Coronary artery (tissue), 2 donors: ENCODE data around the gene MBD3L3.
A peak's percentile ranks its signal among the peaks of the same experiment; 100 is the strongest.
"Not testable (repeated sequence)": the region's sequence is repeated elsewhere in the genome, so short reads cannot be mapped to it uniquely, and the experiment has no call there.

Experiments
- DNase-seq: peaks from one replicate; pipeline ENCODE4 v3.0.0-alpha.2; 2017; ENCODE audit warnings: low spot score
- H3K27ac ChIP-seq, 2 donors: fragments of 200-600 bp; sonication (generic); one replicate each; pipeline ENCODE4 v1.5.1; 2016 to 2019
- H3K4me3 ChIP-seq: fragments of 200-600 bp; sonication (generic); 2 replicates; pipeline ENCODE4 v1.5.1; 2016; ENCODE audit warnings: mild to moderate bottlenecking, moderate library complexity
- TF ChIP-seq, protein P1 (sequence below): fragments of 200-600 bp; sonication (generic); IDR thresholded peaks from one replicate; pipeline ENCODE4 v1.5.1; 2019; ENCODE audit warnings: antibody characterized with exemption

MBD3L3 gene

DNA sequence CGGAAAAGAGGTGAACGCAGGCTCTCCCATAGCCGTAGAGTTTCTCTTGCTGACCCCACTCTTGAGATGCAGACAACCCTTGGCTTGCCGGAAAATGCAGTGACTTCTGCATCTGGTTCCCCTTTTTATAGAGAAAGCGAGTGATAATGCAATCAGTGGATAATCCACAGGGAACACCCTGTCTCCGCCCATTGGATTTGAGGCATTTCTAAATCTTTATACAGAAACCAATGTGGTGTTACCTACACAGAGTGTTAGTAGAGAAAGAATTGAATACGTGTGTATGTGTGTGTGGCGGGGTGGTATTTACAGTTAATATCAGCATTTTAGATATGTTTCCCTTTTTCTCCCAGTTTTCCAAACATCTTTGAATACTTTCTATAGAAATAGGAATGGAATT is at the start of gene MBD3L3:
Gene MBD3L3 (minus strand): TSS at position 101 of the 400 bp plus-strand sequence. CDS start 71 bp downstream, at position 30.
- H3K4me3 ChIP-seq, DNase-seq, H3K27ac ChIP-seq: not testable (repeated sequence)

DNA sequence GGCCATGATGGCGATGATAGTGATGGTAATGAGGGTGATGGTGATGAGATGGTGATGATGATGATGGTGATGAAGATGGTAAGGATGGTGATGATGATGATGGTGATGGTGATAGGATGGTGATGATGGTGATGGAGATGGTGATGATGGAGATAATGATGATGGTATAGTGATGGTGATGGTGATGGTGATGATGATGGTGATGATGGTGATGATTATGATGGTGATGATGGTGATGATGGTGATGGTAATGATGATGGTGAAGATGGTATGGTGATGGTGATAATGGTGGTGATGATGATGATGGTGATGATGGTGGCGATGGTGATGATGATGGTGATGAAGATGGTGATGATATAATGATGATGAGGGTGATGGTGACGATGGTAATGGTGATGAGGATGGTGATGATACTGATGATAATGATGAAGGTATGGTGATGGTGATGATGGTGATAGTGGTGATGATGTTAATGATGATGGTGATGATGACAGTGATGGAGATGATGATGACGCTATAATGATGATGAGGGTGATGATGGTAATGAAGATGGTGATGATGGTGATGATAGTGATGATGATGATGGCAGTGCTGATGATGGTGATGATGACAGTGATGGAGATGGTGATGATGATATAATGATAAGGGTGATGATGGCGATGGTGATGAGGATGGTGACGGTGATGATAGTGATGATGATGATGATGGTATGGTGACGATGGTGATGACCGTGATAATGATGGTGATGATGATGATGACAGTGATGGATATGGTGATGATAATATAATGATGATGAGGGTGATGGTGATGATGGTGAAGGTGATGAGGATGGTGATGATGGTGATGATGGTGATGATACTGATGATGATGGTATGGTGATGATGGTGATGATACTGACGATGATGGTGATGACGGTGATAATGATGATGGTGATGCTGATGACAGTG is 48.5 kb upstream of the MBD3L3 start:
- no peak for DNase-seq
- no peak overlapping the region for H3K27ac ChIP-seq
- TF ChIP-seq, protein P1, sequence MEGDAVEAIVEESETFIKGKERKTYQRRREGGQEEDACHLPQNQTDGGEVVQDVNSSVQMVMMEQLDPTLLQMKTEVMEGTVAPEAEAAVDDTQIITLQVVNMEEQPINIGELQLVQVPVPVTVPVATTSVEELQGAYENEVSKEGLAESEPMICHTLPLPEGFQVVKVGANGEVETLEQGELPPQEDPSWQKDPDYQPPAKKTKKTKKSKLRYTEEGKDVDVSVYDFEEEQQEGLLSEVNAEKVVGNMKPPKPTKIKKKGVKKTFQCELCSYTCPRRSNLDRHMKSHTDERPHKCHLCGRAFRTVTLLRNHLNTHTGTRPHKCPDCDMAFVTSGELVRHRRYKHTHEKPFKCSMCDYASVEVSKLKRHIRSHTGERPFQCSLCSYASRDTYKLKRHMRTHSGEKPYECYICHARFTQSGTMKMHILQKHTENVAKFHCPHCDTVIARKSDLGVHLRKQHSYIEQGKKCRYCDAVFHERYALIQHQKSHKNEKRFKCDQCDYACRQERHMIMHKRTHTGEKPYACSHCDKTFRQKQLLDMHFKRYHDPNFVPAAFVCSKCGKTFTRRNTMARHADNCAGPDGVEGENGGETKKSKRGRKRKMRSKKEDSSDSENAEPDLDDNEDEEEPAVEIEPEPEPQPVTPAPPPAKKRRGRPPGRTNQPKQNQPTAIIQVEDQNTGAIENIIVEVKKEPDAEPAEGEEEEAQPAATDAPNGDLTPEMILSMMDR: no peak
- H3K4me3 ChIP-seq: no peak overlapping the region

DNA sequence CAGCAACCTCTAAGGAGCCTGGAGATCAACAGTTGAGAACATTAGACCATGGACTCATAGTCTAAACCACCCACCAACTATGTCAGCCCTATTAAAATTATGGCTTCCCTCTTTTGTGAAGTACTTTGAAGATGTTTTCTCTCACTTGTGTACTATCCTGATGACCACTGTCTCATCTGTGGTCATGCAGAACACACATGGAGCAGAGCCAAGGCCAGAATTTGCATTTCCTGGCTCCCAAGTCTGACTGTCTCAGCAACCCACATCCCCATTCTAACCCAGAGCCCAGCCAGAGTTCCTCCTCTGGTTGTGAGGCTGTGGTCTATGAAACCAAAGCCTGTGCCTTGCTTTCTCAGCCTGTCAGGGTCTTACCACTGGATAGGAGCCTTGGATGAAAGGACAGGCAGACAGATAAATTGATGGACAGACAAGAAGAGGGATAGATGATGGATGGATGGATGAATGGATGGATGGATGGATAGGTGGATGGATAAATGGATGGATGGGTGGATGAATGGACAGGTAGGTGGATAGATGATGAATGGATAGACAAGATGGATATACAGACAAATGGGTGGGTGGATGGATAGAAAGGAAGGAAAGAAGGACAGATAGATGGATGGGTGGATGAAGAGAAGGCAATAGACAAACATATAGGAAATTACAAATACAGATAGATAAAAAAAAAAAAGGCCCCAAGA is 46.4 kb upstream of the MBD3L3 start:
- H3K27ac ChIP-seq: no peak overlapping the region
- TF ChIP-seq, protein P1: no peak
- no peak overlapping the region for H3K4me3 ChIP-seq
- no peak for DNase-seq

DNA sequence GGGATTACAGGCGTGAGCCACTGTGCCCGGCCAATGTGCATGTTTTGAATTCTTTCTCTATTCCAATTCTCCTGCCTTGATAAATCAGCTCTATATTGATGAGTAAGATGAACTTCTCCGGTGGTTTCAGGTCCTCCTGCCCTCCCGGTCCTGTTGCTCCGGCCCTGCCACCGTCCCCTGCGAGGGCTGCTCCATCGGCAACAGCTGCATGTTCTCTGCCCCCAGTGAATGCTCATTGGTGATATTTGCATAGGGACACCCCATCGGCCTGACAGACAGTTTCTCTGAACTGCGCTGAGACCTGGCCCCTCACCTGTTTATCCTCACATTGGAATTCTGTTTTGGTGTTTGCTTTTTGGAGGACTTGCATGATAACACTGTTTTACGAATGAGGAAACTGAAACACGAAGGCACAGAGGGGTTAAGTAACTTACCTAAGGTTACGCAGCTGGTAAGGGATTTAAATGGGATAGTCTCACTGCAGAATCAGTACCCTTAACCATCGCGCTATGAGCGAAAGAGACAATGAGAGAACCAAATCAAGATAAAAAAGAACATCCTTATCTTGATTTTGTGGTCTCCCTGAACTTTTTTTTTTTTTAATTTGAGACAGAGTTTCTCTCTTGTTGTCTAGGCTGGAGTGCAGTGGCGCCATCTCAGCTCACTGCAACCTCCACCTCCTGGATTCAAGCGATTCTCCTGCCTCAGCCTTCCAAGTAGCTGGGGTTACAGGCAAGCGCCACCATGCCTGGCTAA is 43.2 kb upstream of the MBD3L3 start:
- no peak for DNase-seq
- Histone ChIP-seq H3K4me3 (no peak overlapping the region), H3K27ac (no peak overlapping the region)
- TF ChIP-seq, protein P1: no peak

DNA sequence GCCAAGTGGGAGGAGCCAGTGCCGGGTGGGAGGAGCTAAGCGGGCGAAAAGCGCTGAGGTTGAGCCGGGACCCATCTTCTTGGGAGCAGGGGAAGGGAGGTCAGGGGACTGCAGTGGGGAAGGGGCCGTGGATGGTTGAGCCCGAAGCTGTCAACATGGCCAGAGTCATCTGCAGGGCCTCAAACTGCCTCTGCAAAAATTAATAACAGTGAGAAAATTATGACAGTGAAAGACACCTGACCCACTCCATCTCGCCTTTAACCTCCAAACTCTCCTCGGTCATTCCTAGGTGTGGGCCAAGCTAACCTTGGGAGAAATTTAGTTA is 41.1 kb upstream of the MBD3L3 start:
- no peak for DNase-seq
- TF ChIP-seq, protein P1: no peak
- Histone ChIP-seq H3K27ac (peak overlapping the region; percentile 79 to 96), H3K4me3 (peak overlapping the region; percentile 82)

DNA sequence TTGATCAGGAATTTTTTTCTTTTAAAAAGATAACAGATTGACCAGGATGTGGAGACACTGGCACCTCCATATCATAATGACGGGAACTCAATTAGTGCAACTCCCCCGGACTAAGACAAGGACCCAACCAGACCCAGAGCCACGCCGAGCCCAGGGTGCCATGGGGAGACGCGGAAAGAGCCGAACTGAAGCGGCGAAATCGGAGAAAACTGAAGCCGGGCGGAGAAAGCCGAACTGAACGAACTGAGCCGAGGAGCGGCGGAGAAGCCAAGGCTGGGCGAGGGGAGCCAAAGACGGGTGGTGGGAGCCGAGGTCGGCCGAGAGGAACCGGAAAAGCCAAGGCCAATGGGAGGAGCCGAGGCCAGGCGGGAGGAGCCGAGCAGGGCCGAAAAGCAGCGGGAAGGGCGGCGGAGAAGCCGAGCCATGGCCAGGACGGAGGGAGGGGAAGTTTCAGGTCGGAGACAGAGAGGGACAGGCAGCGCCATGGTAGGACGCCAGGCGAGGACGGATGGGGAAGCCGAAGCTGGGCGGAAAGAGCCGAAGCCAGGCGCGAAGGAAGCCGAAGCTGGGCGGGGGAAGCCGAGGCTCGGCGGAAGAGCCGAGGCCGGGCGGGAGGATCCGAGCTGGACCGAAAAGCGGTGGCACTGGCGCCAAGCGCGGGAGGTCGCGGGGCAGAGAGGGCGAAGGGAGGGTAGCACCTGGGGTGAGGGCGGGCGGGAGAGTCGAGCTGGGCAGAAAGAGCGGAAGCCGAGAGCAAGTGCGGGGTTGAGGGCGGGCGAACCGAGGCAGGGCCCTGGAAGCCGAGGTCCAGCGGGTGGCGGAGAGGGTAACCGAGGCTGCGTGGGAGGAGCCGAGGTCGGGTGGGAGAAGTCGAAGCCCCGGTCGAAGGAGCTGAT is 40.5 kb upstream of the MBD3L3 start:
- peak; percentile 94 for DNase-seq
- Histone ChIP-seq H3K4me3 (peak overlapping the region; percentile 82), H3K27ac (peak overlapping the region; percentile 79 to 96)
- TF ChIP-seq, protein P1: no peak
